NCI-H1092 (cell line): ENCODE results near the gene KMT2E.
A peak's percentile ranks its signal among the peaks of the same experiment; 100 is the strongest.

Source experiments
- DNase-seq: peaks from one replicate; lab custom pipeline; 2025; lab: John Stamatoyannopoulos, UW

KMT2E gene

GRCh38 chr7:105007298-105007697 is 6.7 kb upstream of the KMT2E start:
- no peak for DNase-seq

DNA sequence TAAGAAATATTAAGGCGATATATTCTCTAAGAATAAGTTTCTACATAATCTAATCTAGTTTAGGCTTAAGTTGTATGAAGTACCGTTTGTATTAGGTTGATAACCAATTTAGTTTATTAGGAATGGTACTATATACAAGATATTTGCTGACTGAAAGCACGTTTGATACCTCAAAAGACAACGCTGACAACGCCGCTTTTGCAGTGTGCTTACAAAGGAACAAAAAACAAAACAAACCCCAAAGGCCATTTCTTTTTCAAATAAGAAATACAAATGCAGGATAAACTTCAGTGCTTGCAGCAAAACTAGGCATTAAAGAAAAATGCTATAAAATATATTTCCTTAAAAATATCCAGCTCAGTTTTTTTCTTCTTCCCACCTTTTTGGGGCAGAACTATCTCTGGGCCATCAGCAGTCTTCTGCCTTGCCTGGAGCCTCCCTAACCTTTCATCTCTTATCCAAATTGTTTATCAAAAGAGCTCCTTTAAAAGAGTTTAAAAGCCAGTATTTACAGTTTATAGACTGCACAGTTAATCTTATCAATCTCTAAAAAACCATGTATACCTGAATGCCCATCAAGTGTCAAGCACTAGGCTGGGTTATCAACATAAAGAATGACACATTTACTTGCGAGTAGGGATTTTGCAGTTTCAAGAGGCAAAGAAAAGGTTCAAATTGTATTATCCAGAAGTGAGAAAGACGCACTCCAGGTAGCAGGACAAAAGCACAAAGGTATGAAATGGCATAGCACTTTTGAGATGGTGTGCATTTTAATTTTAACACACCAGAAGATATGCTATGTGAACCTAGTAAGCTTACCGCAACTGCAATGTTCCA is 4.1 kb upstream of the KMT2E start:
- DNase-seq, result no peak

- no peak for DNase-seq
These were observed 3.4 kb upstream of the KMT2E start for GRCh38 chr7:105010504-105011130.

GRCh38 chr7:105011141-105011830 is 2.7 kb upstream of the KMT2E start:
- DNase-seq, result no peak

DNA sequence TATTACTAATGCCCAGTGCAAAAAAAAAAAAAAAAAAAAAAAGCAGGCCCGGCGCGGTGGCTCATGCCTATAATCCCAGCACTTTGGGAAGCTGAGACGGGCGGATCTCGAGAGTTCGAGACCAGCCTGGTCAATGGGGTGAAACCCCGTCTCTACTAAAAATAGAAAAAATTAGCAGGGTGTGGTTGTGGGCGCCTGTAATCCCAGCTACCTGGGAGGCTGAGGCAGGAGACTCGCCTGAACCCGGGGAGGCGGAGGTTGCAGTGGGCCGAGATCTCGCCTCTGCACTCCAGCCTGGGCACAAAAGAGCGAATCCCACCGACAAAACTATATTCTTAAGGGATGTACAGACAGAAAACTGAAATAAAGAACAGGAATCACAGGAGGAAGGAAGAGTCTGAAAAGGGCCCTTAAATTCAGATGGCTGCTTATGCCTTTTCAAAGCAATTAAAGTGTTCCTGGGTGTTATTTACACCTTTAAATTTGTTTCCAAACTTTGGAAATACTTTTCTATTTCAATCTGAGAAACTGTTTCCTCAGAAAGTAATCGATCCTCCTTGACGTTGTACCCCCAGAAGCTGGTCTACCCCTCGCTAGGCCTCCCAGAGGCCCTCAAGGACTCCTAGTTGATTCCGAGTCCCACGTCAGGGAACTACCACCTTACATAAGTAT is 2.0 kb upstream of the KMT2E start:
- no peak for DNase-seq

GRCh38 chr7:105012503-105013220 is 1.3 kb upstream of the KMT2E start:
- DNase-seq, result peak; percentile 97

GRCh38 chr7:105013221-105013815 is 687 bp upstream of the KMT2E start:
- peak; percentile 96 for DNase-seq

DNA sequence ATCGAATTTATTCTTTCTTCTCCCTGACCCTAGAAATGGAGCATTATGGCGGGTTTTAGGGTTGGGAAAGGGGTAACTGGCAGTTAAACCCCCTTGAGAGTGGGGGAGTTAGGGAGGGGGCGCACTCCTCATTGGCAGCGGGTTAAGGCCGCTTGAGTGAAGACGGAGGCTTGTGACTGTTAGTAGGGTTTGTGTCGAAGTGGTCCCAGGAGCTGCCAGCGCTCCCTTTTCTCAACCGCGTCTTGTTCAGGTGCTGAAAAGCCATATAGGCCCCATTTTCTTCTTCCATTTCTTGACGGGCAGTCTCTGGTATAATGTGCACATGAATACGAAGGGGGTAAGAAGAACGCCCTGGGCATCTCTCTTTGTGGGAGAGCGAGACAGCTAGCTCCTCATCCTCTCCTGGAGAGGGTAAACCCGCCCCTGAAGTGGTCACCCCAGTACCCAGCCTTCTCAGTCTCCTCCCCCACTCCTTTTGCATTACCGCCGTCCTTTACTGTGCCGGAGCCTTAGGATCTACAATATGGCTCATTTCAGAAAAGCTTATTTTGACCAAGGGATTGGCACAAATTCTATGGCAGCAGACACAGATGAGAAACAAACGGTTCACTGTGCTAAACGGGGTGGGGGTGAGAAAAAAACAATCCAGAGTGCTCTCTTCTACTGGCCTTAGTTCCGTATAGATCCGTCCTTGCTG is 836 bp downstream of the KMT2E start:
- DNase-seq, result peak; percentile 32

GRCh38 chr7:105015390-105015965 is 1.5 kb downstream of the KMT2E start:
- peak; percentile 53 for DNase-seq

DNA sequence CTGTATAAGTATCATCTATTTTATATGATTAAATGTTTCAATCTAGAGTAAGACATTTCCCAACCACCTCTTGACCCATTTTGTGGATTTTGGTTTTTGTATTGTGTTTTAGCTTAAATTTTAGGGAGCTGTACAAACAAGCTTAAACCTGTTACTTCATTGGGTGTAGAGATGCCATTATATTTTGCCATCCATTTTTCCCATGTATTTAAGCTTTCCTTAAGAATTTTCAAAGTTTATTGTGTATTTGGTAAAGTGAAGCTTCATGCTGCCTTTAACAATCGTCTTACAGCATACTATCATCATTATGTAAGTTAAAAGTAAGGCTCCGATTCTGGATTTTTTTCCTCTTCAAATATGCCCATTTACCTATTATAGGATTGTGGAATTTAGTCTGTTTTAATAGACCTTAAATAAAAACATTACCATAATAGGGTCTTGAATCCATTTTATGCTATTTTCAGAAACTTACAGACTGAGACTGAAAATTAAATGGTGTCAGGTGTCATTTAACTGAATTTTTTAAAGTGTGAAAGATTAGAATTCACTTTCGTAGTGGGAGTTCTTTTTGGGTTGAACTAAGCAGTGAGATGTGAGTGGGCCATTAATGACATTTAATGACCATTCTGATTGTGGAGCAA is 2.2 kb downstream of the KMT2E start:
- DNase-seq, result no peak

DNA sequence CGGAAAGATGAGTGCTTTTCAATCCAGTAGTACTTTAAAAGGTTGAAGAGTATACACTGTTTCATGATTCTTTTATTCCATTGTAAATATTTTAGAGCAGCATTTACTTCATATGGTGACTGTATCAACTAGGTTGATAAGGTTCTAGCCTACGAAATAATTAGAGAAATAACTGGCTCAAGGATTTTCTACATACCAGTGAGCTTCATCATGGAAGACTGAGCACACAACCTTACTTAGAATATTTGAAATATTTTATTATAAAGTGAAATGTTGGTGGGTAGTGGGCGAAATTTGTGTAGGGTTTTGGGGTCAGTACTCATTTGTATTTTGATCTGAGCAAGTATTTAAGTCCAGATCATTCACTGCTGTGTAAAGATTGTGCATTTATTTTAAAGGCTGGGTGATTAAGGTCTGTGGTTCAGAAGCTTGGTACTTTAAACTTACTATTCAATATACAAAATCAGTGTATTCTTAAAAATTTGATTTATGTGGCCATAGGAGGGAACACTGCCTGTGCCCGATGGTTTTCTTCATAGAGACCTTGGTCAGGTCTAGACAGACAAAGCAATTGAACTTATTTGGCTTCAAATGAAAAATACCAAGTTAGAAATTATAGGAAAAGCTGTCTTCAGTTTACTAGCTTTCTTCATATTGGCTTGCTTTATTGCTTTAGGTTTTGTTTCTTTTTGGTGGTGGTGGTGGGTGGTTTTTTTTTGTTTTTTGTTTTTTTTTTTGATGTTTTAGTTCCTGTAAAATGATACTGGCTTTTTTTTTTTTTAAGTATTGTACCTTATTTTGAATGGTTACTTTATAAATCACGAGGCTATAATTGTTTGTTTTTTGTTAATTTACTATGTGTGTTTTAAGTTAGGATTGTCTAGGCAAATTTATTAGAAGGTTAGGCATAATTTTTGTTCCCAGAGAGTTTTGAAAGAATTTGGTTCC is 3.0 kb downstream of the KMT2E start:
- DNase-seq, result no peak

DNA sequence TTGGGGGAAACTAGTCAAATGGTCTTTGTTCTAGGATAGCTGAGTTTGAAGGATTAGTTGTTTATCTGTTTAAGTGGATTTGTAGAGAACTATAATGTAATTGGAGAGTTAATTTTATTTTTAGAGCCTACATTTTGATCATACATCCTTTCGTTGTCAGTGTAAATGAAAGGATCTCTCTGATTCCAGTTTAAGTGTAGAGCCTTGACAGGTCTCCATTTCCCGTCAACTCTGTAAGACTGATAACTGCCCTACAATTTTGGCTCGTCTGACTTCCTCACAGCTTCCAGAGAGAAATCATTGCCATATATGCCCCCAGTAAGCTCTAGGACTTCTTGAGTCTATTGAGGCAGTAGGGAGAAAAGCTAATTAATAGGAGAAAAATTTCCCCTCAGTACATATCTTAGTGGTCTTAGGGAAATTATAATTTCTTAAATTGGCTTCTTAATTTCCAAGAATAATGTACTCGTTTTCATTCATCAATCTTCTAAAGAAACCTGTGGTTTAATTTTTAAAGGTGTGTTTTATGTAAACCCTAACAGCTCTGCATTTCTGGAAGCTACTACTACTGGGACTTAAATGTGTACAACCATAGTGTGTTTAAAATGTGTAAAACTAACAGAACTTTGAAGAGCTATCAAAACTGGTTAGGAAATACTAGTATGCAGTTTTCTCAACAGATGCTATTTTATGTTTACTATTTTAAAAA is 3.8 kb downstream of the KMT2E start:
- no peak for DNase-seq

- DNase-seq, result no peak
These were observed 5.3 kb downstream of the KMT2E start for GRCh38 chr7:105019269-105019668.

- no peak for DNase-seq
These were observed 6.9 kb downstream of the KMT2E start for GRCh38 chr7:105020926-105021325.

DNA sequence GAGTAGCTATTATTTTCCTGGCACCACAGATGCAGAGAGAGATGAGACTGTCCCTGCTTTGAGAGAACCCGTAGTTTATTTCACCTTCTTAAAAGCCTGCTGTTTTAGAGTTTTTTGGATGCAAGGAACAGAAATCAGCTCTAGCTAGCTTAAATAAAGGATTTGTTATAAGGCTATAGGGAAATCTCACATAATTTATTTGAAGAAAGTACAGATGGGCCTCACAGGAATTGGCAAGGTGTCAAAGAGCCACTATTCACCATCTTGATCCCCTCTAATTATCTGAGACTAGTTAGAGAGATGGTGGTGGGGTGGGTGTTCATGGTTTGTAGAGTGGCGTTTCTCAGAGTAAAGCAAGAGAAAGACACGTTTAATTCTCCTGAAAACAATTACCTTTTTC is 7.3 kb downstream of the KMT2E start:
- peak; percentile 26 for DNase-seq

DNA sequence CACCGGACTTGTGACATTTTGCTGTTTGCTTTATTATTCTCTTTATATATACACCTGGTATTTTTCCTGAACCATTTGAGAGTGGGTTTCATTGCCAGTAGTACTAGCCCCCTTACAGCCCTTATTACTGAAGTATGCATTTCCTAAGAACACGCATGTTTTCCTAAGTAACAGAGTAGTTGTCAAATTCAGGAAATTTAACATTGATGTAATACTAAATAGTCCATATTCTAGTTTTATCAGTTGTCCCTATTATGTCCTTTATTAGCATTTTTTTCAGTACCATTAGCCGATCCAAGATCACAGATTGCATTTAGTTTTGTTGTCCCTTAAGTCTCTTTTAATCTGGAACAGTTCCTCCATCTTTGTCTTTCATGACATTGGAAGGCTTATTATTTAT is 8.0 kb downstream of the KMT2E start:
- DNase-seq, result no peak

DNA sequence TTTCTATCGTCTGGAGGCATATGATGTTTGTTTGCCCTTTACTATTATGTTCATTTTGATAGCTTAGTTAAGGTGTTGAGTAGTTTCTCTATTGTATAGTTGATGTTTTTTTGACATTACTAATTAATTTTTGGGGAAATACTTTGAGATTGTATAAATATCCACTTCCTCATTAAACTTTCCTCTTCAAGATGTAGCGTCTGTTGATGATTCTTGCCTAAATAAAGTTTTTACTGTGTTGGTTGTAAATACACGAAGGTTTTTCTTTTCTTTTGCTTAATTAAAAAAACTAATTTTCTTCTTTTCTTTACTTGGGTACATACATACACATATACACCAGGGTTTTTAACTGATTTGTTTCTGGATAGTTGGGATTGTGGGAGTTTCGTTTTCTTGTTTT is 8.5 kb downstream of the KMT2E start:
- no peak for DNase-seq

DNA sequence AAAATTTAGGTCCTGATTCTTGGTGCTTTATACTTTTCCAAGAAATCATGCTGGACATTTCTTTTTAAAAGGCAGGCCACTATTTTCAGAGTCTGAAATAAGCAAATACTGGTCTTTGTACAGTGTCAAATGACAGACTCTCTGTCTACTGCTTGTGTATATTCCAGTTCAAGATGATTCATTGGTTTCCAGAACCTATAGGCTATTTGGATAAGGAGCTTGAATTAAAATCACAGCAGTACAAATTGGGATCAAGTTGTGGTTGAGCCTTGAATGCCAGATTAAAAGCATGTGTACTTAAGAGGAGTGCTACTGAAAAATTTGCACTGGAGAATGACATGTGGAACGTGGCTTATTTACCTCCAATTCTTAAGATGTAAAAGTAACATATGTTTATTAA is 10.7 kb downstream of the KMT2E start:
- no peak for DNase-seq
